UCSD-AML1 (cell line): ENCODE data around the gene GNA14.
"Not testable (repeated sequence)": the region's sequence is repeated elsewhere in the genome, so short reads cannot be mapped to it uniquely, and the experiment has no call there.

ENCODE experiments used
- DNase-seq: peaks from one replicate; lab custom pipeline; 2025; ENCODE audit not compliant: unreplicated experiment; lab: John Stamatoyannopoulos, UW

Gene GNA14

DNA sequence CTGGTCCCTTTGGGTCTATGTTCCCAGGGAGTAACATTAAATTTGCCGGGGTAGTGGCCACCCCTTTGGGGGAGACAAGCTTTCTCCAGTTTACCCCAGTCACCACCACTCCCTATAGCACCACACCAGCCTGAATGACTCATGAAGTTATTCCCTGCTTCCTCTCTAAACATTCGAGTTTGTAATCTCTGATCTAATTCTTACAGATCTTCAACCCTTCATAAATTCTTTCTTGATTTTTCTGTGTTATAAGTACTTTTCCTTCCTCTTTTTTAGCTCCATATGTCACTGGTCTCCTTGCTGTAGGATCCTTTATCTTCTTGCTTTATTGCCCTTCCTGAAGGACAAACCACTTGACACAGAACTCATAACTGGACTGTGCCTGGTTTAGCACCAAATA lies 55.6 kb downstream of the GNA14 start:
- DNase-seq: no peak

DNA sequence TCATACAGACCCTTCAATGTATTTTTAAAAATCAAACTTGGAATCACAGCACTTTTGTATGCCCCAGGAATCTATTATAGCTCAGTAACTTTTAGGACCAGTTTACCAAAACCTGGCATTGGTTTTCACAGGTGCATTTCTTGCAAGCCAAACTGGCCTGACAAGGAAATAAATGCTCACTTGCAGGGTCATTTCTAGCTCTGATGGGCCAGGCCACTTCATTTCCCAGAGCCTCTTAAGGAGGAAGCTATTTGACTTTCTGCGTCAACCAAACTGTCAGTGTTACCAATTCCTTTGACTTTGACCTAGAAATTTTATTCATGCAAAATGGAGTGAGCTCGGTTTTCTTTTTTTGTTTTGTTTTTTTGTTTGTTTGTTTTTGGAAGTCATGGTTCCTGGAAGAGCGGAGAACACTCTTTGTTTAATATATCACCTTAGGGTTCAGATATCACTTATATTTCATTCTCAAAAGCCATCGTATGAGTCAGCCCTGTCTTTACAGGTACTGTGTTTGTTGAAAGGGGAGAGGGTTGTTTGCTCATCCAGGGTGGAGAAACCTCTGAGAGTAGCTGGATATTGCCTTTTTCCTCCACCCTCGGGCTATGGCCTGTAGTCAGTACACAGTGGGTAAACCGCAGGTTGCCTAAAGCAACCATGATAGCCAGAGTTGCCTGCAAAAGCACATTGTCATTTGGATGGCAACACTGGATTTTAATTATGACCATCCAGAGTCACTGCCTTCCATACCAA lies 58.9 kb downstream of the GNA14 start:
- DNase-seq: no peak

DNA sequence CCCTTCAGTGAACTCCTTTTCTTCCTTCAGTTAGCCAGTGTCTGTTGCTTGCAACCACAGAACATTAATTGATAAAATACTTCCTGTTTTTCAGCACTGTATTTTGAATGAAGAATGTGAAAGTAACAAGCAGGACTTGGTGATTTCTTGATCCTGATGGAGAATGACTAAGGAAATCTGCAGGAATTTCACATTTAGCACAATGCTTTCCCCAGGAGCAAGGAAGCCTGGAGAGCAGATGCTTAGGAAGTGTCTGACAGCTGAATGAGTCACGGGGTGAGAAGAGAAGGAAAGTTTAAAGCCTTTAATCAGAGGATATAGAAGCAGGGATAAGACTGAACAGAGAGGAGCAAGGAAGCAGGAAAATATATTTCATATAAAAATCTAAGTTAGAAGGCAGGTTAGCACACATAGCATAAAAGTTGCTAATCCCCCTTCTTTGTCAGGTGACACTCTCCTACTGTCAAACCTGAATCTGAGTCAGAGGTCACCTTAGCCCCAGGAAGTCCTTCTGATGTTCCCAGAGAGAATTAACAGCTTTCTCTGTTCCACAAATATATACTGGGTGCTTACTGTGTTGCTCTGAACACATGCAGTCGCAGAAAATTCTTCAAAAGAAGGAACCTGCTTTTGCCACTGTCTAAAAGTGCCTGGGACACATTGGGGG lies 59.7 kb downstream of the GNA14 start:
- DNase-seq: no peak

DNA sequence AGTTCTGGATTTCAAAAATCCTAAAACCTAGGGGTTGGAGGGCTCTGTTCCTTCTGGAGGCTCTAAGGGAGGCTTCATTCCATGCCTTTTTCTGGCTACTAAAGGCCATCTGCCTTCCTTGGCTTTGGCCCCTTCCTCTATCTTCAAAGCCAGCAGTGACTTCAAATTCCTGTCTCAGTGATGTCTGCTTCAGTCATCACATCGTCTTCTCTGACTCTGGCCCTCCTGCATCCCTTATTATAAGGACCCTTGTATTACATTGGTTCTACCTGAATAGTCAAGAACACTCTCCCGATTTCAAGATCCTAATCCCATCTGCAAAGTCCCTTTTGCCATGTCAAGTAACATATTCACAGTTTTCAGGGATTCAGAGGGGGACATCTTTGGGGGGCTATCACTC lies 60.3 kb downstream of the GNA14 start:
- DNase-seq: no peak

DNA sequence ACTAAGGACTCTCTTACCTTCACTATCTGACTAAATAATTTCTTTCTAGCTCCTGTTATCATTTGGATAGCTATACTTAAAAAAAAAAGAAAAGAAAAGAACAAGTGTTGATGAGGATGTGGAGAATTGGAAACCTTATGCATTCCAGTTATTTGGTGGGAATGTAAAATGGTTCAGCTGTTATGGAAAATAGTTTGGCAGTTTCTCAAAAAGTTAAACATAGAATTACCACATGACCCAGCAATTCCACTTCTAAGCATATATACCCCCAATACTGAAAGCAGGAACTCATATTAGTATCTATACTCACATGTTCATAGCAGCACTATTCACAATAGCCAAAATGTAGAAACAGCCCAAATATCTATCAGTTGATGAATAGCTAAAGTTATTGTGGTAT lies 61.1 kb downstream of the GNA14 start:
- DNase-seq: no peak

DNA sequence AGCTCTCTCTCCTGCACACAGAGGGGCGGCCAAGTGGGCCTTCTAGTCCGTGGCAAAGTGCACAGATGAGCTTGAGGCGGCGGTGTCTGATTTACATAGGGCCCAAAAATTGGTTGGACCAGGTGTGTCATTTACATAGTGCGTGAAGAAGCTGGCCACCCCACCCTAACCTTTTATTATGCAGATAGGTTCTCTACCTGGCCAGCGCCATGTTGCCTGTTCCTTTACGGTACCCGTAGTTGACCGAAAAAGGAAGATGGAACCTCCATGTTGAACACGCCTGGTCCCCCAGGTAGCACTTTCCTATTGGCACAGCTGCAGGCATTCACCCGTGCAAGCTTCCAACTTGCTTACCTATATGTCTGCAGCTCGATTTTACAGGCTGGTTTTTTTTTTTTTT lies 61.5 kb downstream of the GNA14 start:
- DNase-seq: no peak

DNA sequence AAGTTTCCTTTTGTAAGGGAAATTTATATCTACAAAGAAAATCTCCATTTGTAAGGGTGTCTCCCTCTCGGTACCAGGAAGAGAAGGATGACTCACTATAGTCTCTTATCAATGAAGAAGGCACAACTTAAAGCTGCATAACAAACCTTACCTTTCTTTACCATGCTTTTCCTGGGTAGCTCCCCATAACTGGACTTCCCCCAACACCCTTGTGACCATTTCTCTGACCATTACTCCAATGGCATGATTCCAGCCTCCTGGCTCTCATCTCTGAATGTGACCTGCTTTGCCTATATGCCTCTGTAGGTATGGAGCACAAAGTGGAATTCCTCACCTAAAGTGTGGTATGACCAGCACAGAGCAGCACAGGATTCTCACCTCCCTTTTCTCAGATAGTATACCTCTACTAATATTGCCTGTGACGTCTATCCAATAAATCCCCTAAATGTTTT lies 62.8 kb downstream of the GNA14 start:
- DNase-seq: no peak

DNA sequence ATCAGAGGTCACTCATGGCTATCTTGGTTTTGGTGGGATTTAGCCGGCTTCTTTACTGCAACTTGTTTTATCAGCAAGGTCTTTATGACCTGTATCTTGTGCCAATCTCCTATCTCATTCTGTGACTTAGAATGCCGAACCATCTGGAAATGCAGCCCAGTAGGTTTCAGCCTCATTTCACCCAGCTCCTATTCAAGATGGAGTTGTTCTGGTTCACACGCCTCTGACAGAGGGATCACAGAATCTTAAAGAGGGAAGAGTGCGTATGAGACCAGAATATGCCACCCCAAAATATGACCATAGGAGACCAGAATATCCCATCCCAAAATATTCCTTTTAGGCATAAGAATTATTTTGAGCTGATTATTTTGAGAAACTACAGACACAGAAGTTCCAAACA lies 63.2 kb downstream of the GNA14 start:
- DNase-seq: not testable (repeated sequence)

DNA sequence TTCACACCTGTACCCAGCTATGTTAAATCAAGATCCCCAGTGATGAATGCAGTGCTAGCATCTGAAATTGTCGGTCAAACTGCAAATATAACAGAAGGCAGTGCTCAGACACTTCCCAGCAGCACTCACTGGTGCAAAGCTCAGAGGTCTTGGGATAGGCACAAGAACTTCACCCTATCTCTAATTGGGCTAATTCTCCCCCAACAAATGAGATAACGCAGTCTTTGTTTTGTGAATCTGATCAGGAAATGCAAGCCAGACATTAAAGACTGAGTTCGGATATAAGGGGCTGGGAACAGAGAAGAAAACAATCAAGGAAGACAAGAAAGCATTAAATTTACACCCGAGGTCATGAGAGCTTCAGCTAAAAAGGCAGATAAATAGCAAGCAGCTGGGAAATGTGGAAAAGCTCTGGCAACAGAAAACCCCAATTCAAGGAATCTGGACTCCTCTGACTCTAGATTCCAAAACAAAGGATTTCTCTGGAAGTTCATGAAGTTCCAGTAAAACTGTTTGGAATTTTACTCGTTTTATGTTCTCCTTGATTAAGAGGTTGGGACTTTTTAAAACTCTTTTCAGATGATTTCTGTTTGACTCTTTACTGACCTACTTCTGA lies 65.1 kb downstream of the GNA14 start:
- DNase-seq: no peak

DNA sequence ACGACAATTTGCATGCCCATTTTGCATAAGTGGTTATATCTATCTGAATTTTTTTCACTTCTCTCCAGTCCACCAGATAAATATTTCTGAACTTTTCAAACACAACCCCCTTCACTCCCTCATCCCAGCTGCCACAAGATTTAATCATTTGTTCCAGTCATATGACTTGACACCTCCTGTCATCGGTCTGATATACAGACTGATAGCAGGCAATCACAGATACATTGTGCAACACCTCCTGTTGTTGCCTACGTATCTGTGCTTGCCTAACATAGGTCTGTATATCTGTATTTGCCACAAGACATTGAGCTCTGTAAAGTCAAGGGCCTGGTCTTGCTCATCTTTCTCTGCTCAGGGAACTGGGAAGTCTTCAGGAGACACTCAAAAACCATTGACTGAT lies 65.6 kb downstream of the GNA14 start:
- no peak for DNase-seq

DNA sequence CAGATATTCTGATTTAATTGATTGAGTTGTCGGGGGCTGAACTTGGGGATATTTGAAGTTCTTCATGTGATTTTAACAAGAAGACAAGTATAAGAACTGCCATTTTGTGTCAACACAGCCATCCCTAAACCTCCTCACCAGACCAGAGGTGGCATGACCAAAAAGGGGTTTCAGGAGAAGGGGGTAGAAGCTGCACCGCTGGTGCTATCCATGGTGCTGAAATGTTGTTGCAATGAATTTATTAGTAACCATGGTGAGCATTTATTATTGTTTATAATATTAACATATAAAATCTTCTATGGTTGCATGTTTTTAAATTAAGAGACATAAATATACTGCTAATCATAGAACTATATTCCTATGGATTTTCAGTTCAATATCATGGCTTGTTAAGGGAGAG lies 72.3 kb downstream of the GNA14 start:
- no peak for DNase-seq

DNA sequence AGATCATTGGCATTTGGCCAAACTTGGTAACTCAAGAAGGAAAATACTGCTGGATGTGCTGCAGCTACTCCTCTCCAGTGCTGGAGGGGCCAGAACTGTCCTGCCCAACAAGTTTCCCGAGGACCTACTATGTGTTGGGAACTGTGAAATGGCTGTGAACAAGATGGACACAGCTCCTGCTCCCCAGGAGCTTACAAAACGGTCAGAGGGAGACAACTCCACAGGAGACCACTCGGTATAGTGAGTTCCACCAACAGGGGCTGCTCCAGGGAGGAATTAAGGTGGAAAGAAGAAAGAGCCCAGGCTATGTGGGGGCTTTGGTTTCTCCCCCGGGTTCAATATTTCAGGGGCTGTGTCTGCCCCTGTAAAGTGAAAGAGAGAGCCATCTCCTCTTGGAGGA lies 78.8 kb downstream of the GNA14 start:
- DNase-seq: no peak

DNA sequence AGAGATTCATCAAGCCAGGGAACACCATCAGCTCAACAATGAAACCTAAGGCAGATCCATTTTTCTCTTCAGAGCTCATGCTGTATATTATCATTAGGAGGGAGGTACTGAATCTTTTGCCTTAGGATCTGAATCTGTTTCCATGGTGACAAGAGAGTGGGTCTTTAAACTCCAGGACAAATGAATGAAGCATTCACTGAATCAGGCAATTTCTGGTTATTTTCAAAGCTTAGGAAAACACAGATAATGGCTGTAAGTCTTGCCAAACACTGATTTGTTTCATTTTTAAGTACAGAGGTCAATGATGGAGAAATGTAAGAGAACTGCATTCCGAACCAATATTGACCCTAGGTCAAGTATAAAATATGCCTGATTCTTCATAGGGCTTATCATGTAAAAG lies 84.9 kb downstream of the GNA14 start:
- DNase-seq: no peak

DNA sequence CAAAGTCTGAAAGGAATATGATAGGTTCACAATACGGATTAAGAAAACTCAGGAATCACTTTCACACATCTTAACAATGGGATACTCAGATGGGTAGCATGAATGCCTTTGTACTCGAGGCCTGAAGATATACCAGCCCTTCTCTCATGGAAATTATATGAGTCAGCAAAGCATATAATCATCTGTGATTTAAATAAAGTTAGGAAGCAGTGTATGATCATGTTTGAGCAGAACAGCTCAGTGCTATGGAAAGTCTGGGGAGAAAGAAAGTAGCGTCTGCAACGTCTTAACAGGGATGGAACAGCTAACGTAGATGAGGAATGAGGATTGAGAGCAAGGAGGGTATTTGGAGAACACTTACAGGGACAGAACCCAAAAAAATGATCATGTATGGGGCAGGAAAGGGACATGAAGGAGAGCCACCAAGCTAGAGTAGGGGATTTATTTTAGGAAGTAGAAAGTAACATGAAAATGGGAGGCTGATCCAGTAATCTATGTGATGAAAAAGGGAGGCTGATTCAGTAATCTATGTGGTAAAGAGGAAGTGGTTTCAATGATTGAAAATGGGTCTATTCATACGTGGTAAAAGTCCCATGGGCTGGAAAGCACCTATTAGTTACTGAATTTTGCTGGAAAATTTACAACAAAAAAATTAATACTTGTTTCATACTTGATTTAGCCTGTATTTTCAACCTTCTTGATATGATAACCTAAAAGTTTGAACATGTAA lies 85.9 kb downstream of the GNA14 start:
- no peak for DNase-seq

DNA sequence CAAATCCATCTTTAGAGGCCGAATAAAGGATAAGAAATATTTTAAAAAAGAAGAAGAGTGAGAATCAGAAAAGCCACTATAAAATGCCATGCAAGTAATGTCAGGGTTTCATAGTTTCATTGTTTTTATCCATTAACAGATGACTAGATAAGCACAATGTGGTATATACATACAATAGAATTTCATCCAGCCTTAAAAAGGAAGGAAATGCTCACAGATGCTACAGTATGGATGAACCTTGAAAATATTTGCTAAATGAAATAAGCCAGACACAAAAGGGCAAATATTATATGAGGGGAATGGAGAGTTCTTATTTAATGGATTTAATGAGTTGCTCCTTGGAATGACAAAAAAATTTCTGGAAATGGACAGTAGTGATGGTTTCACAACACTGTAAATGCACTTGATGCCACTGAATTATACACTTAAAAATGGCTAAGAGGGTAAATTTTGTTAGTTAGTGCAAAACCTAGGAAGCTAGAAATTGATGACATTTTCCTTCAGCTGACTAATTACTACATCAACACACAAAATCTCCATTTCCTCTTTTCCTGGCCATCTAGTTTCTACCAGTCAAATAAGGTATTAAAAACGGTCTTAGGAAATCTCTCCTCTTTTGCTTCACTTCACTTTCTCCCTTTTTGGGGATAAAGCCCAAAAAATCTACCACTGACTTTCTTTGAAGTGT lies 86.6 kb downstream of the GNA14 start:
- DNase-seq: no peak

DNA sequence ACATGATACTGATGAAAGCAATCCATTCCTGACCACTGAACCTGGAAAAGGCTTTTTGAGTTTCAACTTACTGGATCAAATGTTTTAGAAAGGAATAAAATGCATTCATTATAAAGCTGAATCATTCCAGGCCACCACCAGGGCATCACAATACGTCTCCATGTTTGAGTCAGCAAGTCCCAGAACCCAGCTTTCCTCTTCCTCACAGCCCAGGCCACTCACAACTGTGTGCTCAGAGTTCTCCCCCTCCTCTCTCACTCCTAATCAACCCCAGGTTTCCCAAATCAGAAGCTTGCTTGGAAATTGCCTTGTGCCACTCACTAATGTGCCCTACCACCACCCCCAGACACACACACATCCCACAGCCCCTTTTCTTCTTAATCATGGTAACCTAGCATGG lies 91.7 kb downstream of the GNA14 start:
- DNase-seq: no peak

DNA sequence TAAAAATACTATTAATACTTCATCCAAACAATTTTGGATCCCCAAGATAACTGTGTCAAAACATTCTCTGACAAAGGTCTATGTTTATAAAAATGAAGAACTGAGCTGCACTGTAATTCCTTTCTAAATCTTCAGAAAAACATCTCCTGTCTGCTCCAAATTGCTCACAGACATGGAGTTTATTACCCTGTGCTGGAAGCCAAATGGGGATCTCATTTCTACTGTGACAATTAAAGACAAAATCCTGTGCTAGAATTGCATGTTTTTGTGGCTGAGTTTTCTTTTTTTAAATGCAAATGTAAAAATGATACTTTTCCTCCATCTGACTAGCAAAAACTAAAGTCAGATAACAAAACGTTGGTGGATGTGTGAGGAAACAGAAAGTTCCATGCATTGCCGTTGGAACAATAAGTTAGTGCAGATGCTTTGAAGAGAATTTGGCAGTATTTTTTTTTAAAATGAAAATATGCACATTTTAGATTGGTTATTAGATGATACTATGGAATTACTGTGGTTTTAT lies 93.5 kb downstream of the GNA14 start:
- no peak for DNase-seq

DNA sequence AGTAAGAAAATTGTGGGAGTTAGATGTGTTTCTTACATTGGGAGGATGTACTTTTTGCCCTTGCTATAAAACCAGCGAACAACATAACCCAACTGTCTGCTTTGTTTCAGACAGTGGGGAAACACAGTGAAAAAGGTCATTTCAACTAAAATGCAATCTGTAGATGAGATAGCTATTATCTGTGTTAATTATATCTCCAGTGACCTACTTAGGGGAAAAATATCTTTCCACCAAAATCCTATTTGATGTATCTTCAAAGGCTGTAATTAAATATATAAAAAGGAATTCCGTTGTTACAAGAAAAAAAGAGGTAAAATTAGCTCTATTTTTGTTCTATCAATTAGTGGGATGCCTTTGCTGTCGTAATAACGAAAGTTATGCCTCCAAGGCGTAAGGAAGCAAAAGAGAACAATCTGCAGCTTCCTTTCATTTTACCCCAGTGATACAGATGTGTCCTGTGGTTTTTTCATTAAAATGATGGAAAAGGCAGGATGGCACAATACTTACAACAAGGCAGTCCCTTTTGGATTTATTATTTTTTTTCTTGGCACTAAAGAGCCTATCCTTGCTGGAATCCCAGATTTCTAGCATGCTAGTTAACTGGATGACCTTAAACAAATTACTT lies 100.9 kb downstream of the GNA14 start:
- DNase-seq: no peak

DNA sequence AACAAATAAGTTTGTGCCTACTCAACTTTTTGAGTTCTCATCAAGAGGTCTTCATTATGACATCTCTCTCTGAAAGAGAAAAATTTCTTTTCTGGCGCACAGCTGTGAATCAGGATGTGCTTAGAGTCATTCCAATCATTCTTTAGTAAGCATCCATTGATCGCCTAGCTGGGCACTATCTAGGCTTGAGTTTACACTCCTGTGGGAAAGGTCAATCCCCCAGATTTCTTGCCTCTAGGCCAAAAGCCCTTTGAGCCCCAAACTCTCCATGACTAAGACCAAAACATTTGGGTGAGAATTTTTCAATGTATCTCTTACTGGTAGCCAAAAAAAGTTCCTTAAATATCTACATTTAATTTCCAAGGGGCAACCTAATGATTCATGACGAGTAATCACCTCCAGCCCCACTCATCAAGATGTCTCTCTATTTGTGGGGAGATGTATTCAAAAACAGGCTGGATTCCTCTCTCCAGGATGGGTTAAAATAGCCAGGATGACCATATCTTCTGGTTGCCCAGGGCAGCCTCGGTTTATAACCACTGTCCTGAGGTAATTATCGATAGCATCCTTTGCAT lies 101.7 kb downstream of the GNA14 start:
- DNase-seq: no peak

DNA sequence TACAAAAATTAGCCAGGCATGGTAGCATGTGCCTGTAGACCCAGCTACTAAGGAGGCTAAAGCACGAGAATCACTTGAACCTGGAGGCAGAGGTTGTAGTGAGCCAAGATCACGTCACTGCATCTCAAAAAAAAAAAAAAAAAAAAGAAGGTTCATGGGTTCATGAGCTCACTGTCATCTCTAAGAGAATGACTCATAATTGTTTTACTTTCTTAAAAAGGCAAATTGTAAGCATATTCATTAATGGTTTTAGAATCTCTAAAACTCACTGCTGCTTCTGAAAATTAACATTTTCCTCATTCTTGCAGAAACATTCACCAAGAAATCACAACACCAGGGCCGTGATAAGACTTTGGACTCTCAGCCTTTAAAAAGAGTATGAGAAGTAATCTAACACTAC lies 103.6 kb downstream of the GNA14 start:
- DNase-seq: no peak
